Loucy (cell line): ENCODE measurements around the gene SLC17A7.

ENCODE experiments used
- CTCF ChIP-seq: fragments of 200-600 bp; sonication (generic); conservative IDR thresholded peaks from 2 replicates; pipeline ENCODE4 v1.5.1; 2014; ENCODE audit warnings: mild to moderate bottlenecking, antibody characterized with exemption, low read length
- EZH2phosphoT487 ChIP-seq: fragments of 200-600 bp; IDR thresholded peaks from 2 replicates; pipeline ENCODE4 v1.6.1; 2018; ENCODE audit warnings: antibody characterized with exemption, mild to moderate bottlenecking, moderate library complexity, borderline replicate concordance

GRCh38 chr19:49390131-49390928 lies 51.0 kb downstream of the SLC17A7 start:
- TF ChIP-seq CTCF (no peak), EZH2phosphoT487 (no peak)
